ENCODE results near the gene RFX8. TPM values are rescaled to one million over a fixed set of nuclear protein-coding genes. Genes with fewer than 3 reads are reported as not detected.

Gene RFX8
- total and polyA plus RNA-seq, 11 donors = 0.12 to 2.0 (median 0.34) TPM; not detected in 5

GRCh38 chr2:101419096-101419663 lies 55.7 kb downstream of the RFX8 start:
- no peak overlapping the region for H3K27ac ChIP-seq
- H3K4me1 ChIP-seq = peaks cover 0 to 4% (median 0%) of the 10 kb centered on the region in 12 donors
- no peak for TF ChIP-seq POLR2A (IDR thresholded peaks at IDR 0.05)
- TF ChIP-seq, protein P1, sequence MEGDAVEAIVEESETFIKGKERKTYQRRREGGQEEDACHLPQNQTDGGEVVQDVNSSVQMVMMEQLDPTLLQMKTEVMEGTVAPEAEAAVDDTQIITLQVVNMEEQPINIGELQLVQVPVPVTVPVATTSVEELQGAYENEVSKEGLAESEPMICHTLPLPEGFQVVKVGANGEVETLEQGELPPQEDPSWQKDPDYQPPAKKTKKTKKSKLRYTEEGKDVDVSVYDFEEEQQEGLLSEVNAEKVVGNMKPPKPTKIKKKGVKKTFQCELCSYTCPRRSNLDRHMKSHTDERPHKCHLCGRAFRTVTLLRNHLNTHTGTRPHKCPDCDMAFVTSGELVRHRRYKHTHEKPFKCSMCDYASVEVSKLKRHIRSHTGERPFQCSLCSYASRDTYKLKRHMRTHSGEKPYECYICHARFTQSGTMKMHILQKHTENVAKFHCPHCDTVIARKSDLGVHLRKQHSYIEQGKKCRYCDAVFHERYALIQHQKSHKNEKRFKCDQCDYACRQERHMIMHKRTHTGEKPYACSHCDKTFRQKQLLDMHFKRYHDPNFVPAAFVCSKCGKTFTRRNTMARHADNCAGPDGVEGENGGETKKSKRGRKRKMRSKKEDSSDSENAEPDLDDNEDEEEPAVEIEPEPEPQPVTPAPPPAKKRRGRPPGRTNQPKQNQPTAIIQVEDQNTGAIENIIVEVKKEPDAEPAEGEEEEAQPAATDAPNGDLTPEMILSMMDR (IDR thresholded peaks at IDR 0.05) = peak; percentile 66 to 90 (median 83)
- H3K9me3 ChIP-seq = no peaks in the 10 kb centered on the region
- WGBS, 4 donors = 88 to 92% (median 90%) methylated on average over 10 of the region's 10 CpGs
- H3K36me3 ChIP-seq = no peaks in the 10 kb centered on the region
- ATAC-seq = peak; percentile 55 to 89 (median 76)
- DNase-seq = peak in 4 of 5 donors; percentile 47 to 68 (median 62)
- H3K4me3 ChIP-seq = no peak overlapping the region
- intact Hi-C loops (cut with DNase I) = loop anchor here in 9 of 10 donors (1.0 to 10.0 kb wide), 10 partner anchors 76 to 1036 kb away; partner anchors contain the start of gene MAP4K4 (in 2 of the 9)
- no peaks in the 10 kb centered on the region for H3K27me3 ChIP-seq

DNA sequence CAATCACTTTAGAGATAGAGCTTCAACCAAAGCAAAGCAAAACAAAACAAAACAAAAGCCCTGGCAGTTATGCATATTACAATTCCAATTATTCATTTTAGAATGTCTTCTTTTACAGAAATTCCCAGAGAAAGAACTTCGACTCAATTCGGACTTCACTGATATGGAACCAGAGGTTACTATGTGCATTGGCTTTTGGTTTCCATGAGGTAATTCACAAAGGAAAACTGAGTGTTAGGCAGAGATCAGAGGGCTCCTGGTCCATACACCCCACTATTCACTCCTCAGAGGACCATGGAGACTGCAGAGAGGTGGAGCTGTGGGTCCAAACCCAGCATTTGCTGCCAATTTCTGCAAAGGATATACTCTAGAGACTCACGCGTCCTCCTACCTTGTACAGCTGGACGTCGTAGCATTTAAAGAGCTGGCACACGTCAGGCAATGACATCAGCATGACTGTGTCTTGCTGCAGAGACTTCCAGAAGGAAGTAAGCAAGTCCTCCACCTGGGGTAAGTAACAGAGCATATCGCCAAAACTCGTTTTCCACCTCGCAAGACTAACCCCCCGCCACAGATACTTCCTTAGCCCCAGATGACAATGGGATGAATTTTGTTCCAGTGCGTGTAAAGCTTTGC lies 56.3 kb downstream of the RFX8 start:
- H3K27me3 ChIP-seq = no peaks in the 10 kb centered on the region
- H3K4me1 ChIP-seq = peaks cover 0 to 4% (median 0%) of the 10 kb centered on the region in 12 donors
- TF ChIP-seq, protein P1 (IDR thresholded peaks at IDR 0.05) = no peak
- TF ChIP-seq POLR2A (IDR thresholded peaks at IDR 0.05) = no peak
- 49 to 76% (median 65%) methylated on average over 11 to 12 of the region's 12 CpGs for WGBS, 4 donors
- peak in 2 of 4 donors; percentile 26 to 61 for ATAC-seq
- H3K27ac ChIP-seq = no peak overlapping the region
- no peak overlapping the region for H3K4me3 ChIP-seq
- H3K36me3 ChIP-seq = no peaks in the 10 kb centered on the region
- intact Hi-C loops (cut with DNase I) = loop anchor here in 9 of 10 donors (1.0 to 10.0 kb wide), 10 partner anchors 76 to 1036 kb away; partner anchors contain the start of gene MAP4K4 (in 2 of the 9)
- H3K9me3 ChIP-seq = no peaks in the 10 kb centered on the region
- DNase-seq = no peak

GRCh38 chr2:101416609-101417008 lies 58.3 kb downstream of the RFX8 start:
- ATAC-seq = no peak
- H3K4me3 ChIP-seq = no peak overlapping the region
- no peak for DNase-seq
- no peak overlapping the region for H3K27ac ChIP-seq
- H3K9me3 ChIP-seq = no peaks in the 10 kb centered on the region
- H3K4me1 ChIP-seq = peaks cover 0 to 4% (median 0%) of the 10 kb centered on the region in 12 donors
- intact Hi-C loops (cut with DNase I) = loop anchor here in 8 of 10 donors (5.0 to 10.0 kb wide), 7 partner anchors 86 to 1038 kb away; partner anchors contain the start of gene MAP4K4 (in 2 of the 8)
- TF ChIP-seq POLR2A (IDR thresholded peaks at IDR 0.05) = no peak
- TF ChIP-seq, protein P1 (IDR thresholded peaks at IDR 0.05) = no peak
- H3K27me3 ChIP-seq = no peaks in the 10 kb centered on the region
- H3K36me3 ChIP-seq = no peaks in the 10 kb centered on the region
- WGBS, 4 donors = 89 to 95% (median 90%) methylated on average over 5 of the region's 5 CpGs

DNA sequence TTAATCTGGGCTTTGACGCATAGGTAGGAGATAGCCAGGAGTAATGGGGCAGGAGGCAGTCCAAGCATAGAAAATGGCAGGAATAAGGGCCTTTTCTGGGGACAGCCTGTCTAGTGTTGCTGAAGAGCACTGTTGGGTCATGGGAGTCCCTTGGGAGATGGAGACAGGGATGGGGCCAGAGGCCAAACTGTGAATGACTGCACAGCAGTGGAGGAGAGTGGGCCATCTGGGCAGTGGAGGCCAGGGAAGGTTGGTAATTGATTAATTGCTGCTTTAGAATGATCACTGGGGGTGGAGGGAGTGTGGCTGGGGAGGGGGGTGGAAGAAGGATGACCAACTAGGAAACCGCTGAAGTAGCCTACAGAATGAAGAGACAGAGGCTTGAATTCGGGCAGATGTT lies 59.0 kb downstream of the RFX8 start:
- no peak overlapping the region for H3K4me3 ChIP-seq
- no peak for ATAC-seq
- no peak overlapping the region for H3K27ac ChIP-seq
- intact Hi-C loops (cut with DNase I) = loop anchor here in 8 of 10 donors (5.0 to 10.0 kb wide), 7 partner anchors 86 to 1039 kb away; partner anchors contain the start of gene MAP4K4 (in 2 of the 8)
- TF ChIP-seq, protein P1 (IDR thresholded peaks at IDR 0.05) = no peak
- no peak for TF ChIP-seq POLR2A (IDR thresholded peaks at IDR 0.05)
- H3K27me3 ChIP-seq = no peaks in the 10 kb centered on the region
- 92 to 99% (median 96%) methylated on average over 3 of the region's 3 CpGs for WGBS, 4 donors
- H3K4me1 ChIP-seq = peaks cover 0 to 4% (median 0%) of the 10 kb centered on the region in 12 donors
- H3K9me3 ChIP-seq = no peaks in the 10 kb centered on the region
- DNase-seq = no peak
- H3K36me3 ChIP-seq = no peaks in the 10 kb centered on the region
